ENCODE data around the gene TP53I11.

DNA sequence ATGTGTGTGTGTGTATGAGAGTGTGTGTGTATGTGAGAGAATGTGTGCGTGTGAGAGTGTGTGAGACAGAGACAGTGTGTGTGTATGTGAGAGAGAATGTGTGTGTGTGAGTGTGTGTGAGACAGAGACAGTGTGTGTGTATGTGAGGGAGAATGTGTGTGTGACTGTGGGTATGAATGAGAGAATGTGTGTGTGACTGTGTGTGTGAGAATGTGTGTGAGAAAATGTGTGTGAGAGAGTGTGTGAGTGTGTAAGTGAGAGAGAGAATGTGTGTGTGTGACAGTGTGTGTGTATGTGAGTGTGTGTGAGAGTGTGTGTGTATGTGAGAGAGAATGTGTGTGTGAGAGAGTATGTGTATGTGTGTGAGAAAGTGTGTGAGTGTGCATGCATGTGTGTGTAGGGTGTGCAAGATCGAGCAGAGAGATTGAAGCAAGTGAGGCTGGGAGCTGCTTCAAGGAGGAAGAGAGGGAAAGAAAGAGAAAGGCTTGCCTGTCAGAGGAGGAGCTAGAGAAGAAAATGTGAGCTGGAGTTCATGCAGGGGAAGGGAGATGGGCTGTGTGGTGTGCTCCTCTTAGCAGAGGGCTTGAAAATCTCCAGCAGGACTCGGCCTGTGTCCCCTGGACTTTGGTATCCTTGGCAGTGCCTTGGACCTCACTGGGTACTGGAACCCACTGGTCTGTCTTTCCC, 27.7 kb upstream of the TP53I11 start:
- TF ChIP-seq EP300 (IDR thresholded peaks at IDR 0.05): no peak
- TF ChIP-seq, protein P1, sequence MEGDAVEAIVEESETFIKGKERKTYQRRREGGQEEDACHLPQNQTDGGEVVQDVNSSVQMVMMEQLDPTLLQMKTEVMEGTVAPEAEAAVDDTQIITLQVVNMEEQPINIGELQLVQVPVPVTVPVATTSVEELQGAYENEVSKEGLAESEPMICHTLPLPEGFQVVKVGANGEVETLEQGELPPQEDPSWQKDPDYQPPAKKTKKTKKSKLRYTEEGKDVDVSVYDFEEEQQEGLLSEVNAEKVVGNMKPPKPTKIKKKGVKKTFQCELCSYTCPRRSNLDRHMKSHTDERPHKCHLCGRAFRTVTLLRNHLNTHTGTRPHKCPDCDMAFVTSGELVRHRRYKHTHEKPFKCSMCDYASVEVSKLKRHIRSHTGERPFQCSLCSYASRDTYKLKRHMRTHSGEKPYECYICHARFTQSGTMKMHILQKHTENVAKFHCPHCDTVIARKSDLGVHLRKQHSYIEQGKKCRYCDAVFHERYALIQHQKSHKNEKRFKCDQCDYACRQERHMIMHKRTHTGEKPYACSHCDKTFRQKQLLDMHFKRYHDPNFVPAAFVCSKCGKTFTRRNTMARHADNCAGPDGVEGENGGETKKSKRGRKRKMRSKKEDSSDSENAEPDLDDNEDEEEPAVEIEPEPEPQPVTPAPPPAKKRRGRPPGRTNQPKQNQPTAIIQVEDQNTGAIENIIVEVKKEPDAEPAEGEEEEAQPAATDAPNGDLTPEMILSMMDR (IDR thresholded peaks at IDR 0.05): no peak

All from suprapubic skin (tissue), 3 donors.